ENCODE data around the gene CRTC2. TPM values are rescaled to one million over a fixed set of nuclear protein-coding genes. Genes with fewer than 3 reads are reported as not detected.

The CRTC2 gene
- total RNA-seq, 4 donors from 2014 or later, result 11.4 to 22.5 (median 18.1) TPM

DNA sequence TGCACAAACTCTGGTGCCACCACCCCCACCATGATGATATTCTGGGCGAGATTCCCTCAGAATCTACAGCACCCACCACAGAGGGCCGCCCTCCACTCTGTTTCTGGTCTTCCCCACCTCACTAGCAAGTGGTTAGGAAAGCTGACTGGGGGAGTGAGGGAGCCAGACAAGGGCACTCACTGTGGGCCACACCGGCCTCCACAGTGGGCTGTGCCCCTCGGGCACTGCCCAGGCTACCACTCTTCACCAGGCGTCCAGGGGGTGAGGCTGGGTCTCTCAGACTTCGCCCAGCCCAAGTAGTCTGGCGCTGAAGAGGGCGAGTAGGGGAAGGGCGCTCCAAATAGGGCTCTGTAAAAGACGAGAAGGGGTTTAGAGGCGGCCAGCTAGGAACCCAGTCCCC, 24.5 kb downstream of the CRTC2 start:
- Histone ChIP-seq H3K4me3 (replicated peaks in 1 of 3) (no peak overlapping the region), H3K36me3 (peaks cover 35 to 65% of the 10 kb centered on the region in 2 donors), H3K27me3 (no peaks in the 10 kb centered on the region), H3K9me3 (no peaks in the 10 kb centered on the region), H3K4me1 (no peaks in the 10 kb centered on the region), H3K27ac (no peak overlapping the region)
- 98 to 100% methylated on average over 9 to 11 of the region's 11 CpGs for WGBS, 2 donors
- intact Hi-C loops (cut with DNase I), result no loop called here
- DNase-seq, result no peak
- TF ChIP-seq POLR2A (IDR thresholded peaks at IDR 0.05), result no peak
- no peak for TF ChIP-seq CTCF (IDR thresholded peaks at IDR 0.05)

DNA sequence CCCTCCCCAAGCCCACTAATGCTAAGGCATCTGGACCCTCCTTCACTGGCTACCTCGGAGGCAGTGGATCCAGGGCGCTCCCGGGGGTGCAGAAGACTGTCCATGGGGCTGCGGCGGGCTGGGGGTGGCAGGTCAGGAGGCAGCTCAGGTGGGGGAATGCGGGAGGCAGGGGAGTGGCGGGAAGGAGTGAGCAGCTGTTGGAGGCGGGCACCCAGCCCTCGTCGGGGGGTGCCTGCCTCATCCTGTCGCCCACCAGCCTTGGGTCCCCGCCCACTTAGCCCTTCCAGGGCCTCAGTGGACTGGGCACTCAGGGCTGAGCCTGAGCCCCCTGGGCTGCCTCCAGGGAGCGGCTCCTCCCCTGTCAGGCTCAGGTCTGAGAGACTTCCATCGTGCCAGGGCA, 25.0 kb downstream of the CRTC2 start:
- Histone ChIP-seq H3K4me1 (no peaks in the 10 kb centered on the region), H3K9me3 (no peaks in the 10 kb centered on the region), H3K27ac (no peak overlapping the region), H3K36me3 (peaks cover 32 to 65% of the 10 kb centered on the region in 2 donors), H3K4me3 (replicated peaks in 1 of 3) (no peak overlapping the region), H3K27me3 (no peaks in the 10 kb centered on the region)
- DNase-seq, result no peak
- intact Hi-C loops (cut with DNase I), result no loop called here
- whole genome bisulfite sequencing, 2 donors, result 93 to 94% methylated on average over 14 of the region's 14 CpGs
- TF ChIP-seq CTCF (IDR thresholded peaks at IDR 0.05) (no peak), POLR2A (IDR thresholded peaks at IDR 0.05) (no peak)

- no peaks in the 10 kb centered on the region for H3K4me1 ChIP-seq
- no peak overlapping the region for H3K27ac ChIP-seq
- no peak for DNase-seq
- H3K36me3 ChIP-seq, result peaks cover 26 to 60% of the 10 kb centered on the region in 2 donors
- H3K9me3 ChIP-seq, result no peaks in the 10 kb centered on the region
- 94 to 96% methylated on average over 6 to 17 of the region's 18 CpGs for WGBS, 2 donors
- H3K27me3 ChIP-seq, result no peaks in the 10 kb centered on the region
- intact Hi-C loops (cut with DNase I), result no loop called here
- TF ChIP-seq CTCF (IDR thresholded peaks at IDR 0.05) (no peak), POLR2A (IDR thresholded peaks at IDR 0.05) (no peak)
- no peak overlapping the region for H3K4me3 ChIP-seq (replicated peaks in 1 of 3)
These were observed 26.0 kb downstream of the CRTC2 start for GRCh38 chr1:153932156-153933131.

DNA sequence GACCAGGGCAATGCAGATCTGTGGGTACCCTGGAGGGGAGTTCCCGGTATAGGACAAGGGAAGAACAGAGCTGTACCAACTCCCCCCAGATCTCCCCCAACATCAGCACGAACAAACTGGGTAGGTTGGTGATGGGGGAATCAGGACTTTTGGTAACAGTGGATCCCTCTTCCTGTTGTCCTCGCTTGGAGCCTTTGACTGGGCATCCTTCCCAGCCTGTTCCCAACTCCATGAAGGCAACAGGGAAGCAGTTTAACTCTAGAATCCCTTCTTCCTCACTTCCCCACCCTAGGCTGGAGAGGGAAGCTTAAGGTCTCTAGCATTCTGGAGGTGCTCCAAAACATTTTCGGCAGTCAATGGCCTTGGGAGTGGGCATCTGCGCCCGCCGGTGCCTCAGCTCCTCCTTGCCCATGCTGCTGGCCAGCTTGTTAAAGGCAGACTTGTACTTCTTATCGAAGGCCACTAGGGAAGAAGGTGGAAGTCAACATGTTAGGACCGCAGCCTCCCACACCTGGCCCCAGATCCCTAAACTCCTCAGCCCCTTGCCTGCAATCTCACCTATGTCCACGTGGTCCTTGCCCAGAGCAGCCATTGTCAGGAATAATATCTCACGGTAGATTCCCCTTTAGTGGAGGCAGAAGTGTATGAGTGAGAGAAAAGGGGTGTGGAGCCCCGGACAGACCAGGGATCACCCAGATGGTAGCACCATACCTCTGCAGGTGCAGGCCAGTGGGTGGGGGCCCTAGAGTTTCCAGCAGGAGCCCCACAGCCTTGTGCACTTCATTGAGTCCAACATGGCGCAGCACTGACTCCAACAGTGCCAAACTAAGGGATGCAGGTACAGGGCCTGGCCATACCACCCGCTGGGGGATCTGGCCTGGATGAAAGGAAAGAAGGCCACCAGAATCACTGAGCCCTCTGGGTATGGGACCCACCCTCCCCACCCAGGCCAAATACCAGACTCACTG, 28.1 kb downstream of the CRTC2 start:
- TF ChIP-seq CTCF (IDR thresholded peaks at IDR 0.05), result no peak
- TF ChIP-seq POLR2A (IDR thresholded peaks at IDR 0.05), result no peak
- intact Hi-C loops (cut with DNase I), result no loop called here
- H3K4me3 ChIP-seq (replicated peaks in 1 of 3), result no peak overlapping the region
- no peak overlapping the region for H3K27ac ChIP-seq
- WGBS, 2 donors, result 82 to 89% methylated on average over 14 of the region's 14 CpGs
- no peak for DNase-seq
- no peaks in the 10 kb centered on the region for H3K4me1 ChIP-seq
- no peaks in the 10 kb centered on the region for H3K9me3 ChIP-seq
- H3K27me3 ChIP-seq, result no peaks in the 10 kb centered on the region
- H3K36me3 ChIP-seq, result peaks cover 5 to 38% of the 10 kb centered on the region in 2 donors
